ENCODE data around the gene RRP8. TPM values are rescaled to one million over a fixed set of nuclear protein-coding genes. Genes with fewer than 3 reads are reported as not detected.

Gene RRP8
- total and polyA plus RNA-seq, 2 of the 8 experiments (the other 6 are each of a cell fraction or from before 2014, with no cell fraction given): 4.2 to 14.9 TPM

- no peak for TF ChIP-seq EP300 (IDR thresholded peaks at IDR 0.05; ENCODE audit: borderline replicate concordance in 1 of 2, low read depth in 2 of 2, low read length in 2 of 2)
- no peak for TF ChIP-seq RBBP5 (IDR thresholded peaks at IDR 0.05; ENCODE audit: borderline replicate concordance, low read depth, low read length)
- no peak for TF ChIP-seq FOSL1 (IDR thresholded peaks at IDR 0.05; ENCODE audit: insufficient read depth, low read depth, low read length)
- 0 out of 2 replicates have a peak, but pooled peaks have one; percentile 55 for TF ChIP-seq TEAD4 (IDR thresholded peaks at IDR 0.05; ENCODE audit: low read depth, low read length)
- TF ChIP-seq HDAC2 (IDR thresholded peaks at IDR 0.05; ENCODE audit: borderline replicate concordance in 1 of 2, low read depth in 2 of 2, low read length in 2 of 2): no peak
- TF ChIP-seq POLR2A (IDR thresholded peaks at IDR 0.05; ENCODE audit: control extremely low read depth in 1 of 2, low read depth in 2 of 2, low read length in 2 of 2): peak; percentile 78 to 94
- no peak for TF ChIP-seq RNF2 (IDR thresholded peaks at IDR 0.05; ENCODE audit: borderline replicate concordance, low read depth, low read length, missing control alignments, poor library complexity, severe bottlenecking)
- TF ChIP-seq GTF2F1 (IDR thresholded peaks at IDR 0.05; ENCODE audit: borderline replicate concordance, low read depth, low read length): no peak
These were observed 3.2 kb upstream of the RRP8 start (continued) for GRCh38 chr11:6606471-6607189.
